Activated T-cell treated with anti-CD3 and anti-CD28 coated beads, Interleukin-2, amount 50 U/mL, for 1 hour (primary cell): Measurements from ENCODE around the gene AGBL1.

ENCODE experiments used
- DNase-seq: peaks from one replicate; pipeline ENCODE4 v3.0.0-alpha.2; 2020

Gene AGBL1

GRCh38 chr15:86333819-86334218 is 254.1 kb downstream of the AGBL1 start:
- no peak for DNase-seq

- no peak for DNase-seq
These were observed 256.5 kb downstream of the AGBL1 start for GRCh38 chr15:86336051-86336788.

GRCh38 chr15:86337071-86337470 is 257.4 kb downstream of the AGBL1 start:
- DNase-seq = no peak

GRCh38 chr15:86347245-86347644 is 267.6 kb downstream of the AGBL1 start:
- no peak for DNase-seq

- DNase-seq = no peak
These were observed 269.9 kb downstream of the AGBL1 start for GRCh38 chr15:86349565-86349964.

- no peak for DNase-seq
These were observed 273.5 kb downstream of the AGBL1 start for GRCh38 chr15:86353213-86353612.

- DNase-seq = no peak
These were observed 275.7 kb downstream of the AGBL1 start for GRCh38 chr15:86355361-86355760.

GRCh38 chr15:86355801-86356200 is 276.1 kb downstream of the AGBL1 start:
- DNase-seq = no peak

GRCh38 chr15:86362555-86362954 is 282.9 kb downstream of the AGBL1 start:
- no peak for DNase-seq

- DNase-seq = no peak
These were observed 293.5 kb downstream of the AGBL1 start for GRCh38 chr15:86373147-86373546.

GRCh38 chr15:86375733-86376280 is 296.1 kb downstream of the AGBL1 start:
- DNase-seq = no peak

- DNase-seq = no peak
These were observed 298.2 kb downstream of the AGBL1 start for GRCh38 chr15:86377914-86378313.

GRCh38 chr15:86382341-86382740 is 302.7 kb downstream of the AGBL1 start:
- no peak for DNase-seq

GRCh38 chr15:86383611-86384010 is 303.9 kb downstream of the AGBL1 start:
- no peak for DNase-seq

- DNase-seq = no peak
These were observed 304.5 kb downstream of the AGBL1 start for GRCh38 chr15:86384186-86384585.

- no peak for DNase-seq
These were observed 312.6 kb downstream of the AGBL1 start for GRCh38 chr15:86392296-86392695.

GRCh38 chr15:86392874-86393273 is 313.2 kb downstream of the AGBL1 start:
- DNase-seq = no peak

GRCh38 chr15:86394866-86395265 is 315.2 kb downstream of the AGBL1 start:
- no peak for DNase-seq

- DNase-seq = no peak
These were observed 319.6 kb downstream of the AGBL1 start for GRCh38 chr15:86399041-86399954.

- no peak for DNase-seq
These were observed 323.6 kb downstream of the AGBL1 start for GRCh38 chr15:86403221-86403620.

GRCh38 chr15:86403914-86404583 is 324.4 kb downstream of the AGBL1 start:
- DNase-seq = no peak

GRCh38 chr15:86408261-86408660 is 328.6 kb downstream of the AGBL1 start:
- no peak for DNase-seq

- DNase-seq = no peak
These were observed 332.2 kb downstream of the AGBL1 start for GRCh38 chr15:86411916-86412315.
